Neural cell (in vitro differentiated cells): ENCODE results near the gene PHLDA1.

Source experiments
- CTCF ChIP-seq: fragments of 450-650 bp; IDR thresholded peaks from 2 replicates; pipeline ENCODE4 v1.5.1; 2014; ENCODE audit warnings: antibody characterized with exemption, mild to moderate bottlenecking, moderate library complexity; ENCODE audit not compliant: poor library complexity, severe bottlenecking
- EP300 ChIP-seq: fragments of 450-650 bp; conservative IDR thresholded peaks from 2 replicates; pipeline ENCODE4 v1.6.1; 2014; ENCODE audit warnings: antibody characterized with exemption, mild to moderate bottlenecking, moderate library complexity; ENCODE audit not compliant: poor library complexity, severe bottlenecking
- EZH2 ChIP-seq: fragments of 200-600, 300-800 bp; shearing (Covaris generic), sonication (generic); IDR thresholded peaks from 2 replicates; pipeline ENCODE4 v1.6.1; 2014; ENCODE audit warnings: antibody characterized with exemption, low read length, borderline replicate concordance, mild to moderate bottlenecking; ENCODE audit not compliant: insufficient read depth, poor library complexity, severe bottlenecking
- MXI1 ChIP-seq: fragments of 450-650 bp; conservative IDR thresholded peaks from 2 replicates; pipeline ENCODE4 v1.6.1; 2014; ENCODE audit warnings: antibody characterized with exemption, mild to moderate bottlenecking; ENCODE audit not compliant: poor library complexity, severe bottlenecking
- POLR2AphosphoS5 ChIP-seq: IDR thresholded peaks from 2 replicates; pipeline ENCODE4 v1.6.1; 2012
- REST ChIP-seq: IDR thresholded peaks from 2 replicates; pipeline ENCODE4 v1.6.1; 2012; ENCODE audit warnings: borderline replicate concordance
- SMC3 ChIP-seq: fragments of 450-650 bp; conservative IDR thresholded peaks from 2 replicates; pipeline ENCODE4 v1.6.1; 2014; ENCODE audit warnings: antibody characterized with exemption, mild to moderate bottlenecking, moderate library complexity; ENCODE audit not compliant: poor library complexity

GRCh38 chr12:75990189-75990912 is 41.2 kb downstream of the PHLDA1 start:
- TF ChIP-seq CTCF (no peak), MXI1 (no peak), REST (no peak), EP300 (no peak), POLR2AphosphoS5 (no peak), SMC3 (no peak), EZH2 (no peak)
